Endothelial cell of umbilical vein (primary cell): ENCODE data around the gene FHIT. TPM values are rescaled to one million over a fixed set of nuclear protein-coding genes. Genes with fewer than 3 reads are reported as not detected.

Experiments used
- BruUV-seq: library from RNA; stranded (reverse); fragments of 400-500 nt; replicated peaks from 2 replicates; lab custom pipeline; 2021; lab: Mats Ljungman, UMichigan
- CTCF ChIA-PET: fragments of 300-600, 350-600 bp; sonication (Branson Sonifier 250); formaldehyde crosslinking; loops from one replicate; lab custom pipeline; 2021; ENCODE audit warnings: antibody characterized with exemption, inconsistent platforms; lab: Charles Lee
- POLR2A ChIA-PET: fragments of 300-600, 350-600 bp; sonication (Branson Sonifier 250); formaldehyde crosslinking; loops from one replicate; lab custom pipeline; 2021; ENCODE audit warnings: antibody characterized with exemption, inconsistent platforms; lab: Charles Lee
- DNase-seq: peaks from one replicate; pipeline ENCODE4 v3.0.0-alpha.2; 2011; ENCODE audit warnings: low read depth, low spot score
- FAIRE-seq: peaks from 2 replicates; lab custom pipeline; 2011; peaks lifted over from hg19 to GRCh38; lab: Jason Lieb, UNC
- H2AFZ ChIP-seq: 2 replicates; pipeline ENCODE4 v1.6.0; 2012; ENCODE audit warnings: low read depth, low read length, control low read depth, inconsistent platforms
- H3K27ac ChIP-seq: 2 replicates; pipeline ENCODE4 v1.5.1; 2011; ENCODE audit warnings: low read depth, mild to moderate bottlenecking, control low read depth, low read length, moderate library complexity; ENCODE audit not compliant: insufficient read depth
- H3K27me3 ChIP-seq, 2 experiments: 2 replicates each; pipeline versions ENCODE4 v1.6.0 to v1.6.1; 2011; ENCODE audit warnings: low read length in 2 of 2, mixed read lengths in 1 of 2; ENCODE audit not compliant: control insufficient read depth in 2 of 2, insufficient read depth in 2 of 2
- H3K36me3 ChIP-seq, 2 experiments: 2 replicates in 1 of 2; 3 replicates in 1 of 2; pipeline ENCODE4 v1.5.1; 2011; ENCODE audit warnings: low read length in 2 of 2, mild to moderate bottlenecking in 1 of 2, moderate library complexity in 1 of 2; ENCODE audit not compliant: control insufficient read depth in 2 of 2, insufficient read depth in 2 of 2; ENCODE audit errors: extremely low read depth in 1 of 2
- H3K4me1 ChIP-seq: 3 replicates; pipeline ENCODE4 v1.5.1; 2011; ENCODE audit warnings: mild to moderate bottlenecking, low read length; ENCODE audit not compliant: control insufficient read depth, insufficient read depth; ENCODE audit errors: extremely low read depth
- H3K4me2 ChIP-seq: 2 replicates; pipeline ENCODE4 v1.6.1; 2011; ENCODE audit warnings: low read length, control low read depth, mixed read lengths; ENCODE audit not compliant: insufficient read depth
- H3K4me3 ChIP-seq, 3 experiments: fragments of 200-600 bp in 1 of 3; sonication (generic), shearing (Covaris generic) in 1 of 3; replicated peaks in 1 of 3; 2 replicates each; pipeline ENCODE4 v1.5.1; 2011 to 2016; ENCODE audit warnings: control low read depth in 3 of 3, low read length in 3 of 3, mild to moderate bottlenecking in 2 of 3, inconsistent platforms in 1 of 3, low read depth in 1 of 3, moderate library complexity in 1 of 3; ENCODE audit not compliant: insufficient read depth in 1 of 3
- H3K79me2 ChIP-seq: 2 replicates; pipeline ENCODE4 v1.6.0; 2012; ENCODE audit warnings: low read length, inconsistent platforms; ENCODE audit not compliant: control insufficient read depth, insufficient read depth
- H3K9ac ChIP-seq: replicated peaks from 2 replicates; pipeline ENCODE3; 2011; ENCODE audit warnings: low read length, control low read depth; ENCODE audit not compliant: insufficient read depth; ENCODE audit errors: extremely low read depth
- H3K9me1 ChIP-seq: replicated peaks from 3 replicates; pipeline ENCODE4 v1.6.0; 2011; ENCODE audit warnings: mild to moderate bottlenecking, low read length; ENCODE audit not compliant: control insufficient read depth, insufficient read depth; ENCODE audit errors: extremely low read depth
- H3K9me3 ChIP-seq: replicated peaks from 2 replicates; pipeline ENCODE4 v1.5.1; 2012; ENCODE audit warnings: low read length, inconsistent platforms; ENCODE audit not compliant: control insufficient read depth, insufficient read depth
- H4K20me1 ChIP-seq: replicated peaks from 2 replicates; pipeline ENCODE3; 2011; ENCODE audit warnings: mild to moderate bottlenecking, low read length; ENCODE audit not compliant: control insufficient read depth, insufficient read depth; ENCODE audit errors: extremely low read depth
- CTCF ChIP-seq, 2 donors: IDR thresholded peaks; 1 replicate in 1 of 2; 2 replicates in 1 of 2; pipeline ENCODE4 v1.5.1; 2011; ENCODE audit warnings: low read length in 2 of 2, mild to moderate bottlenecking in 2 of 2, moderate library complexity in 2 of 2, control low read depth in 1 of 2, inconsistent platforms in 1 of 2, low read depth in 1 of 2; ENCODE audit not compliant: insufficient read depth in 1 of 2; ENCODE audit errors: extremely low read depth in 1 of 2
- EZH2 ChIP-seq: IDR thresholded peaks from 2 replicates; pipeline ENCODE4 v1.6.1; 2012; ENCODE audit warnings: borderline replicate concordance, low read depth, mild to moderate bottlenecking, moderate library complexity, low read length, inconsistent platforms; ENCODE audit not compliant: severe bottlenecking
- FOS ChIP-seq: IDR thresholded peaks from 2 replicates; pipeline ENCODE4 v1.6.1; 2011; ENCODE audit warnings: mild to moderate bottlenecking, low read length, moderate library complexity, borderline replicate concordance; ENCODE audit not compliant: insufficient read depth
- GATA2 ChIP-seq: IDR thresholded peaks from 2 replicates; pipeline ENCODE4 v1.7.0; 2011; ENCODE audit warnings: low read depth, mild to moderate bottlenecking, moderate library complexity, mixed read lengths, low read length; ENCODE audit not compliant: insufficient read length, insufficient read depth
- MYC ChIP-seq: IDR thresholded peaks from one replicate; pipeline ENCODE4 v1.6.1; 2011; ENCODE audit warnings: mild to moderate bottlenecking, low read depth, low read length
- POLR2A ChIP-seq: IDR thresholded peaks from 2 replicates; pipeline ENCODE4 v1.6.1; 2012; ENCODE audit warnings: low read depth, mild to moderate bottlenecking, control low read depth, low read length
- POLR2AphosphoS5 ChIP-seq: IDR thresholded peaks from 2 replicates; pipeline ENCODE4 v1.6.1; 2012; ENCODE audit warnings: low read depth, mild to moderate bottlenecking, control low read depth, low read length, moderate library complexity; ENCODE audit not compliant: insufficient read depth
- dilution Hi-C: fragments of 300-500 bp; cut with MboI; formaldehyde crosslinking; loops from one replicate; pipeline ENCODE4 v1.15.0; 2019; ENCODE audit warnings: low sequenced_read_pairs; ENCODE audit not compliant: extremely low pct_ligation_motif_present
- intact Hi-C: fragments of 100-400 bp; cut with micrococcal nuclease; formaldehyde crosslinking; loops from one replicate; pipeline ENCODE4 v1.10.0; 2022
- polyA plus RNA-seq, 4 experiments: library from polyadenylated mRNA; depleted of rRNA in 3 of 4; stranded (reverse) in 3 of 4; unstranded in 1 of 4; fragments of >200 nt; gene quantifications; 2 replicates each; pipeline versions ENCODE4 v1.2.1 to v1.2.3, GENCODE V29; 2011 to 2012; ENCODE audit warnings: missing spikeins in 1 of 4
- total RNA-seq: library from RNA; stranded (reverse); gene quantifications from 2 replicates; pipeline ENCODE4 v1.2.3, GENCODE V29; 2021
- TF ChIP-seq, protein P1 (sequence below): IDR thresholded peaks from 2 replicates; pipeline ENCODE4 v1.6.1; 2011; ENCODE audit not compliant: insufficient read depth, insufficient read length

FHIT gene
- total and polyA plus RNA-seq, 2 donors (not counting 3 experiments of a cell fraction or from before 2014, with no cell fraction given) = 0.47 to 2.2 TPM

GRCh38 chr3:61152071-61152470, 99.2 kb downstream of the FHIT start:
- POLR2A ChIA-PET = no interaction called here
- no peak for FAIRE-seq

DNA sequence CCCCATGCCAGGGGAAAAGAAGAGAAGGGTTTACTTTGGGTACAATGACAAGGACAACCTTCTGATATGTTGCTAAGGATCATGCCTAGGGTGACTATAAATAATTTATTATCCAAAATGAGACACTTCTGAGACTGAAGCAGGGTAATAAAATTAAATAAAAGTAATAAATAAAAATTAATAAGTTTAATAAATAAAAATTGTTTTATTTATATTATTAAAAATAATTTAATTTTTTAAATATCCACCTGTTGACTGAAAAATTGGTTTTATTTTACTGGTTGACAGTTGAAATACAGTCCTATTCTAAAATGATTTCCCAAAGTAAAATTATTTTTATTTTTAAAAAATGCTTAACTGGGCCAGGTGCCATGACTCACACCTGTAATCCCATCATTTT, 102.0 kb downstream of the FHIT start:
- no peak overlapping the region for H3K27ac ChIP-seq
- TF ChIP-seq CTCF (IDR thresholded peaks at IDR 0.05; ENCODE audit: extremely low read depth in 1 of 2, insufficient read depth in 1 of 2, low read depth in 1 of 2, low read length in 2 of 2) = no peak
- TF ChIP-seq POLR2A = no peak
- TF ChIP-seq, protein P1, sequence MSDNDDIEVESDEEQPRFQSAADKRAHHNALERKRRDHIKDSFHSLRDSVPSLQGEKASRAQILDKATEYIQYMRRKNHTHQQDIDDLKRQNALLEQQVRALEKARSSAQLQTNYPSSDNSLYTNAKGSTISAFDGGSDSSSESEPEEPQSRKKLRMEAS = no peak
- TF ChIP-seq POLR2AphosphoS5 = no peak
- no peak for TF ChIP-seq GATA2
- TF ChIP-seq FOS = no peak
- no peak for TF ChIP-seq MYC
- no peak for TF ChIP-seq EZH2
- H3K9me3 ChIP-seq = no peaks in the 10 kb centered on the region
- no peak overlapping the region for H3K4me2 ChIP-seq
- DNase-seq = no peak
- no peaks in the 10 kb centered on the region for H4K20me1 ChIP-seq
- H3K4me3 ChIP-seq = no peak overlapping the region
- intact Hi-C loops (no loop called here), dilution Hi-C loops (no loop called here)
- no peak for FAIRE-seq
- BruUV-seq = no TSS peak
- no peak overlapping the region for H3K9ac ChIP-seq
- no peak overlapping the region for H2AFZ ChIP-seq
- H3K4me1 ChIP-seq = no peaks in the 10 kb centered on the region
- H3K79me2 ChIP-seq = no peaks in the 10 kb centered on the region
- H3K9me1 ChIP-seq = no peaks in the 10 kb centered on the region
- H3K27me3 ChIP-seq = no peaks in the 10 kb centered on the region
- no peaks in the 10 kb centered on the region for H3K36me3 ChIP-seq
- POLR2A ChIA-PET = no interaction called here
- CTCF ChIA-PET = no interaction called here

More at GRCh38 chr3:61152071-61152470, 99.2 kb downstream of the FHIT start:
- Histone ChIP-seq H3K27ac (no peak overlapping the region), H3K36me3 (no peaks in the 10 kb centered on the region), H3K27me3 (no peaks in the 10 kb centered on the region), H3K4me3 (no peak overlapping the region), H3K9ac (no peak overlapping the region), H4K20me1 (no peaks in the 10 kb centered on the region), H3K79me2 (no peaks in the 10 kb centered on the region), H3K4me2 (no peak overlapping the region), H3K4me1 (no peaks in the 10 kb centered on the region), H2AFZ (no peak overlapping the region), H3K9me1 (no peaks in the 10 kb centered on the region), H3K9me3 (no peaks in the 10 kb centered on the region)
- BruUV-seq = no TSS peak
- TF ChIP-seq, protein P1 = no peak
- intact Hi-C loops (no loop called here), dilution Hi-C loops (no loop called here)
- CTCF ChIA-PET = no interaction called here
- DNase-seq = no peak
